Smooth muscle cell (in vitro differentiated cells): Measurements from ENCODE around the gene CCDC92. TPM values are rescaled to one million over a fixed set of nuclear protein-coding genes. Genes with fewer than 3 reads are reported as not detected.

Source experiments
- DNase-seq: peaks from one replicate; lab custom pipeline; 2025; ENCODE audit not compliant: unreplicated experiment; lab: John Stamatoyannopoulos, UW
- H2AFZ ChIP-seq: fragments of 200-600 bp; sonication (generic); 2 replicates; pipeline ENCODE4 v1.6.0; 2016; ENCODE audit warnings: antibody characterized with exemption, low read depth, mild to moderate bottlenecking
- H3F3A ChIP-seq: fragments of 200-600 bp; sonication (generic); 2 replicates; pipeline ENCODE4 v1.6.0; 2017; ENCODE audit warnings: antibody characterized with exemption, low read depth
- H3K27ac ChIP-seq: fragments of 200-600 bp; sonication (generic); 2 replicates; pipeline ENCODE4 v1.5.1; 2016; ENCODE audit warnings: low read depth, mild to moderate bottlenecking
- H3K27me3 ChIP-seq: fragments of 200-600 bp; sonication (generic); 2 replicates; pipeline ENCODE4 v1.6.1; 2016; ENCODE audit warnings: low read depth, mild to moderate bottlenecking
- H3K36me3 ChIP-seq: fragments of 200-600 bp; sonication (generic); 2 replicates; pipeline ENCODE4 v1.5.1; 2016; ENCODE audit warnings: low read depth
- H3K4me1 ChIP-seq: fragments of 200-600 bp; sonication (generic); 2 replicates; pipeline ENCODE4 v1.5.1; 2016; ENCODE audit warnings: low read depth
- H3K4me2 ChIP-seq: fragments of 200-600 bp; sonication (generic); 2 replicates; pipeline ENCODE4 v1.6.0; 2016; ENCODE audit warnings: mild to moderate bottlenecking
- H3K4me3 ChIP-seq: fragments of 200-600 bp; sonication (generic); 2 replicates; pipeline ENCODE4 v1.5.1; 2016; ENCODE audit warnings: mild to moderate bottlenecking
- H3K79me2 ChIP-seq: fragments of 200-600 bp; sonication (generic); 2 replicates; pipeline ENCODE4 v1.6.0; 2016; ENCODE audit warnings: low read depth, mild to moderate bottlenecking
- H3K9ac ChIP-seq: fragments of 200-600 bp; sonication (generic); 2 replicates; pipeline ENCODE4 v1.6.0; 2016; ENCODE audit warnings: low read depth
- H3K9me3 ChIP-seq: fragments of 200-600 bp; sonication (generic); replicated peaks from 2 replicates; pipeline ENCODE4 v1.5.1; 2016; ENCODE audit warnings: low read depth
- H4K20me1 ChIP-seq: fragments of 200-600 bp; sonication (generic); 2 replicates; pipeline ENCODE4 v1.6.0; 2016; ENCODE audit warnings: low read depth
- WGBS: methylation state at CpG from one replicate; pipeline ENCODE4 v1.1.7; 2016; ENCODE audit warnings: low lambda C conversion rate; 5-methylcytosine and 5-hydroxymethylcytosine counted together
- polyA plus RNA-seq: library from polyadenylated mRNA; unstranded; fragments of >200 nt; fragmentation: Nextera tagmentation; extraction: Ambion mirVana; gene quantifications from 2 replicates; pipeline ENCODE4 v1.2.1, GENCODE V29; 2016
- total RNA-seq: library from RNA; depleted of rRNA; stranded (reverse); fragments of >200 nt; gene quantifications from 2 replicates; pipeline ENCODE4 v1.2.3, GENCODE V29; 2014
- TF ChIP-seq, protein P1 (sequence below): fragments of 200-600 bp; sonication (generic); IDR thresholded peaks from 2 replicates; pipeline ENCODE4 v1.5.1; 2017; ENCODE audit warnings: borderline replicate concordance, mild to moderate bottlenecking, antibody characterized with exemption; ENCODE audit not compliant: insufficient read depth, poor library complexity, severe bottlenecking

The CCDC92 gene
- total and polyA plus RNA-seq, 2 experiments from 2014 or later, result 17.4 to 68.2 TPM

DNA sequence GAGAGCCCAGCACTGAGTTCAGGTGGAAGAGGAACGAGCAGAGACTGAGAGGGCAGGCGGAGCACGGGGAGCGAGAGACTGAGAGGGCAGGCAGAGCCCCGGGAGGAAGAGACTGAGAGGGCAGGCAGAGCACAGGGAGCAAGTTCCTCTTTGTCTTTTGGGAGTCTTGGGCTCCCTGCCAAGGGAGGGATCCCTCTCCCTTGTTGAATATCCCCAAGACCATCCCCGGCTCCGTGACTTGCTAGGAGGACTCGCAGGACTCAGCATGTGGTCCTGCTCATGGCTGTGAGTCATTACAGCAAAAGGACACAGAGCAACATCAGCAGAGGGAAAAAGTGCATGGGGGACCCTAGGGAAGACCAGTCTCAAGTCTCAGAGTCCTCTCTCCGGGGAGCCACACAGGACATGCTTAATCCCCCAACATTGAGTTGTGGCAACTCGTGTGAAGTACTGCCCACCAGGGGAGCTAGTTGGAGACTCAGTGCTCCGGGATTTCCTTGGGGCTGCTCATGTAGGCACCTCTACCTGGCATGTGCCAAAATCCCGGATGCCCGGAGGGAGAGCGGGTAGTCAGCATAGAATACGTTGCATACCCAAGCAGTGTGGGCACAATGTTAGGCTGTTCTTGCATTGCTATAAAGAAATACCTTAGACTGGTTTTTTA is 81.0 kb downstream of the CCDC92 start:
- H2AFZ ChIP-seq, result no peak overlapping the region
- H3K9me3 ChIP-seq, result no peaks in the 10 kb centered on the region
- H3K27me3 ChIP-seq, result no peaks in the 10 kb centered on the region
- H3K9ac ChIP-seq, result no peak overlapping the region
- H3K4me3 ChIP-seq, result no peak overlapping the region
- DNase-seq, result no peak
- TF ChIP-seq, protein P1, sequence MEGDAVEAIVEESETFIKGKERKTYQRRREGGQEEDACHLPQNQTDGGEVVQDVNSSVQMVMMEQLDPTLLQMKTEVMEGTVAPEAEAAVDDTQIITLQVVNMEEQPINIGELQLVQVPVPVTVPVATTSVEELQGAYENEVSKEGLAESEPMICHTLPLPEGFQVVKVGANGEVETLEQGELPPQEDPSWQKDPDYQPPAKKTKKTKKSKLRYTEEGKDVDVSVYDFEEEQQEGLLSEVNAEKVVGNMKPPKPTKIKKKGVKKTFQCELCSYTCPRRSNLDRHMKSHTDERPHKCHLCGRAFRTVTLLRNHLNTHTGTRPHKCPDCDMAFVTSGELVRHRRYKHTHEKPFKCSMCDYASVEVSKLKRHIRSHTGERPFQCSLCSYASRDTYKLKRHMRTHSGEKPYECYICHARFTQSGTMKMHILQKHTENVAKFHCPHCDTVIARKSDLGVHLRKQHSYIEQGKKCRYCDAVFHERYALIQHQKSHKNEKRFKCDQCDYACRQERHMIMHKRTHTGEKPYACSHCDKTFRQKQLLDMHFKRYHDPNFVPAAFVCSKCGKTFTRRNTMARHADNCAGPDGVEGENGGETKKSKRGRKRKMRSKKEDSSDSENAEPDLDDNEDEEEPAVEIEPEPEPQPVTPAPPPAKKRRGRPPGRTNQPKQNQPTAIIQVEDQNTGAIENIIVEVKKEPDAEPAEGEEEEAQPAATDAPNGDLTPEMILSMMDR, result no peak
- H3K4me1 ChIP-seq, result no peaks in the 10 kb centered on the region
- no peaks in the 10 kb centered on the region for H3K36me3 ChIP-seq
- WGBS, result 81% methylated on average over 15 of the region's 15 CpGs
- no peak overlapping the region for H3K4me2 ChIP-seq
- no peaks in the 10 kb centered on the region for H3K79me2 ChIP-seq
- no peak overlapping the region for H3K27ac ChIP-seq
- no peaks in the 10 kb centered on the region for H4K20me1 ChIP-seq
- H3F3A ChIP-seq, result no peaks in the 10 kb centered on the region

DNA sequence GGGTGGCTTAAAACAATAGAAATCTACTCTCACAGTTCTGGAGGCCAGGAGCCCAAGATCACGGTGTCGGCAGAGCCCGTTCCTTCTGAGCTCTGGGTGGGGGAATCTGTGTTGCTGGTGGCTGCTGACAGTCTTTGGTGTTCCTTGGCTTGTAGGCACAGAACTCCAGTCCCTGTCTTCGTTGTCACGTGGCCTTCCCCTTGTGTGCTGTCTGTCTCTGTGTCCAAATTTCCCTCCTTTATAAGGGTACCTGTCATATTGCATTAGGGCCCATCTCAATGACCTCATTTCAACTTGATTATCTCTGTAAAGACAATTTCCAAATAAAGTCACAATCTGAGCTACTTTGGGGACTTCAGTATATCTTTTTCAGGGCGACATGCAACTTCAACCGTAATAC is 81.6 kb downstream of the CCDC92 start:
- TF ChIP-seq, protein P1, result no peak
- Histone ChIP-seq H2AFZ (no peak overlapping the region), H3K79me2 (no peaks in the 10 kb centered on the region), H3K4me3 (no peak overlapping the region), H3K27ac (no peak overlapping the region), H4K20me1 (no peaks in the 10 kb centered on the region), H3K4me1 (no peaks in the 10 kb centered on the region), H3K36me3 (no peaks in the 10 kb centered on the region), H3F3A (no peaks in the 10 kb centered on the region), H3K4me2 (no peak overlapping the region), H3K27me3 (no peaks in the 10 kb centered on the region), H3K9ac (no peak overlapping the region), H3K9me3 (no peaks in the 10 kb centered on the region)
- WGBS, result 95% methylated on average over 7 of the region's 7 CpGs
- DNase-seq, result no peak

DNA sequence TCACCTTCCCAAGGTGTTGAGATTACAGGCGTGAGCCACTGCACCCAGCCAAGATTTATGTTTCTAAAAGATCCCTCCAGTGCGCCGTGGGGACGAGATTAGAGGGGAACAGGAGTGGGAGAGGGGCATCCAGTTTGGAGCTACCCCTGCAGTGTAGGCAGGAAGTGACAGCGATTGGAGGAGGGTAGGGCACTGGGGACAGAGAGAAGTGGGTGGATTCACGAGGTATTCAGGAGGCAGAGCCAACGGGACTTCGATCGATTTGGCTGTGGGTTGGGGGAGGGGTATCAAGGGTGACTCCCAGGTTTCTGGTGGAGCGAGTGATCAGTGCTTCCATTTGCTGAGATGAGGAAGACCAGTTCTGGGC is 82.1 kb downstream of the CCDC92 start:
- H3K36me3 ChIP-seq, result no peaks in the 10 kb centered on the region
- H3K27me3 ChIP-seq, result no peaks in the 10 kb centered on the region
- no peak overlapping the region for H3K4me3 ChIP-seq
- no peaks in the 10 kb centered on the region for H3K79me2 ChIP-seq
- TF ChIP-seq, protein P1, result no peak
- no peaks in the 10 kb centered on the region for H3K9me3 ChIP-seq
- DNase-seq, result no peak
- no peak overlapping the region for H2AFZ ChIP-seq
- no peak overlapping the region for H3K27ac ChIP-seq
- no peak overlapping the region for H3K4me2 ChIP-seq
- 83% methylated on average over 10 of the region's 10 CpGs for WGBS
- H3F3A ChIP-seq, result no peaks in the 10 kb centered on the region
- no peaks in the 10 kb centered on the region for H4K20me1 ChIP-seq
- H3K9ac ChIP-seq, result no peak overlapping the region
- H3K4me1 ChIP-seq, result no peaks in the 10 kb centered on the region
